Gastroesophageal sphincter (tissue), 3 donors: ENCODE results near the gene MED26.

ENCODE experiments used
- POLR2A ChIP-seq, 2 donors: fragments of 450-650 bp; IDR thresholded peaks; one replicate each; pipeline ENCODE4 v1.6.1; 2017; ENCODE audit warnings: antibody characterized with exemption in 2 of 2, mild to moderate bottlenecking in 2 of 2, moderate library complexity in 1 of 2
- TF ChIP-seq, protein P1 (sequence below), 4 experiments: fragments of 200-600 bp in 2 of 4; fragments of 450-650 bp in 2 of 4; sonication (generic) in 1 of 4; IDR thresholded peaks; one replicate each; pipeline ENCODE4 v1.5.1; 2017 to 2019; ENCODE audit warnings: antibody characterized with exemption in 4 of 4, mild to moderate bottlenecking in 2 of 4, moderate library complexity in 2 of 4

DNA sequence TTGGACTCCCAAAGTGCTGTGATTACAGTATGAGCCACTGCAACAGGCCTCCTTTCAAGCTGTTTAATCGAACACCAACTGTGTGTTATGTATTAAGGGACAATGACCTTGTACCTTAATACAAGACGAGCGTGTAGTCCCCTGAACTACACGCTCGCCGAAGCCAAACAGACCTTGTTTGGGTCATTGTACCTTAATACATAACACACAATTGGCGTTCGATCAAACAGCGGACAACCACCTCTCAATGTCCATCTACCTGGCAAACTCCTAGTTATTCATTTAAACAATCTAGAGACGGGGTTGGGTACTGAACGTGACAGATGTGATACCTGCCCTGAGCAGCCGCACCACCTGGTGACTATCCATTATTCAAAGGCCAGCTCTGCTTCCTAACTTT lies 87.1 kb downstream of the MED26 start:
- TF ChIP-seq, protein P1, sequence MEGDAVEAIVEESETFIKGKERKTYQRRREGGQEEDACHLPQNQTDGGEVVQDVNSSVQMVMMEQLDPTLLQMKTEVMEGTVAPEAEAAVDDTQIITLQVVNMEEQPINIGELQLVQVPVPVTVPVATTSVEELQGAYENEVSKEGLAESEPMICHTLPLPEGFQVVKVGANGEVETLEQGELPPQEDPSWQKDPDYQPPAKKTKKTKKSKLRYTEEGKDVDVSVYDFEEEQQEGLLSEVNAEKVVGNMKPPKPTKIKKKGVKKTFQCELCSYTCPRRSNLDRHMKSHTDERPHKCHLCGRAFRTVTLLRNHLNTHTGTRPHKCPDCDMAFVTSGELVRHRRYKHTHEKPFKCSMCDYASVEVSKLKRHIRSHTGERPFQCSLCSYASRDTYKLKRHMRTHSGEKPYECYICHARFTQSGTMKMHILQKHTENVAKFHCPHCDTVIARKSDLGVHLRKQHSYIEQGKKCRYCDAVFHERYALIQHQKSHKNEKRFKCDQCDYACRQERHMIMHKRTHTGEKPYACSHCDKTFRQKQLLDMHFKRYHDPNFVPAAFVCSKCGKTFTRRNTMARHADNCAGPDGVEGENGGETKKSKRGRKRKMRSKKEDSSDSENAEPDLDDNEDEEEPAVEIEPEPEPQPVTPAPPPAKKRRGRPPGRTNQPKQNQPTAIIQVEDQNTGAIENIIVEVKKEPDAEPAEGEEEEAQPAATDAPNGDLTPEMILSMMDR (IDR thresholded peaks at IDR 0.05), result no peak
- no peak for TF ChIP-seq POLR2A (IDR thresholded peaks at IDR 0.05)
